HL-60 (cell line): Measurements from ENCODE around the gene NDUFV2.
"Not testable (repeated sequence)": the region's sequence is repeated elsewhere in the genome, so short reads cannot be mapped to it uniquely, and the experiment has no call there.

Experiments
- DNase-seq, 2 experiments: peaks; one replicate each; pipeline ENCODE4 v3.0.0-alpha.2; 2010 to 2020; ENCODE audit warnings: low read depth in 1 of 2, low spot score in 1 of 2
- H3K27ac ChIP-seq: fragments of 250-450 bp; sonication (Bioruptor Pico); replicated peaks from 2 replicates; pipeline ENCODE4 v1.5.1; 2020; ENCODE audit warnings: mild to moderate bottlenecking, moderate library complexity
- H3K27me3 ChIP-seq: fragments of 250-450 bp; sonication (Bioruptor Pico); 2 replicates; pipeline ENCODE4 v1.5.1; 2021; ENCODE audit warnings: mild to moderate bottlenecking, moderate library complexity; ENCODE audit not compliant: insufficient read depth, poor library complexity, severe bottlenecking
- H3K4me3 ChIP-seq: replicated peaks from 2 replicates; pipeline ENCODE4 v1.5.1; 2011; ENCODE audit warnings: mild to moderate bottlenecking, control low read depth, low read length; ENCODE audit not compliant: insufficient read depth
- CTCF ChIP-seq: IDR thresholded peaks from one replicate; pipeline ENCODE4 v1.5.1; 2011; ENCODE audit warnings: low read length, control low read depth, inconsistent platforms; ENCODE audit not compliant: insufficient read depth
- GABPA ChIP-seq: IDR thresholded peaks from 2 replicates; pipeline ENCODE4 v1.6.1; 2012; ENCODE audit warnings: low read depth
- POLR2AphosphoS5 ChIP-seq: IDR thresholded peaks from 2 replicates; pipeline ENCODE4 v1.6.1; 2012; ENCODE audit warnings: low read depth
- REST ChIP-seq: IDR thresholded peaks from 2 replicates; pipeline ENCODE4 v1.6.1; 2012; ENCODE audit warnings: low read depth; ENCODE audit not compliant: insufficient replicate concordance
- SPI1 ChIP-seq: IDR thresholded peaks from 2 replicates; pipeline ENCODE4 v1.6.1; 2012; ENCODE audit warnings: low read depth, mild to moderate bottlenecking, borderline replicate concordance

Gene NDUFV2

GRCh38 chr18:9092665-9093064, 9.8 kb upstream of the NDUFV2 start:
- no peak for TF ChIP-seq GABPA
- no peak for TF ChIP-seq POLR2AphosphoS5
- H3K4me3 ChIP-seq = no peak overlapping the region
- H3K27me3 ChIP-seq = no peaks in the 10 kb centered on the region
- no peak for DNase-seq
- H3K27ac ChIP-seq = peak overlapping the region; percentile 4

- not testable (repeated sequence) for DNase-seq, H3K4me3 ChIP-seq, H3K27me3 ChIP-seq
- H3K27ac ChIP-seq = peak overlapping the region; percentile 4
These were observed 9.4 kb upstream of the NDUFV2 start for GRCh38 chr18:9093109-9093508.

GRCh38 chr18:9094307-9095226, 7.9 kb upstream of the NDUFV2 start:
- H3K27ac ChIP-seq = peak overlapping the region; percentile 87
- no peak for DNase-seq

GRCh38 chr18:9095297-9096006, 7.0 kb upstream of the NDUFV2 start:
- DNase-seq = peak in 1 of 2 experiments; percentile 86
- no peak overlapping the region for H3K4me3 ChIP-seq
- H3K27me3 ChIP-seq = no peaks in the 10 kb centered on the region
- H3K27ac ChIP-seq = peak overlapping the region; percentile 87
- TF ChIP-seq SPI1 (peak; percentile 76; the same call in 1 of the 2 replicates), POLR2AphosphoS5 (peak; percentile 91), REST (no peak), GABPA (0 out of 2 replicates have a peak, but pooled peaks have one; percentile 21), CTCF (no peak)

More at GRCh38 chr18:9094307-9095226, 7.9 kb upstream of the NDUFV2 start:
- TF ChIP-seq GABPA = no peak
- TF ChIP-seq CTCF = no peak
- no peak for TF ChIP-seq REST
- no peak for TF ChIP-seq POLR2AphosphoS5
- TF ChIP-seq SPI1 = no peak
- H3K4me3 ChIP-seq = no peak overlapping the region
- H3K27me3 ChIP-seq = no peaks in the 10 kb centered on the region
